ENCODE data around the gene LNP1.

The LNP1 gene

GRCh38 chr3:100399341-100400071 is 1.8 kb upstream of the LNP1 start:
- DNase-seq (ENCODE audit: low read depth in 2 of 2) = no peak

GRCh38 chr3:100400419-100400779 is 940 bp upstream of the LNP1 start:
- DNase-seq (ENCODE audit: low read depth in 2 of 2) = peak; percentile 12 to 17

- DNase-seq (ENCODE audit: low read depth in 2 of 2) = peak; percentile 23 to 45
Observed at GRCh38 chr3:100401674-100402041, 319 bp downstream of the LNP1 start.

- no peak for DNase-seq (ENCODE audit: low read depth in 2 of 2)
Observed at GRCh38 chr3:100402256-100402655, 917 bp downstream of the LNP1 start.

- DNase-seq (ENCODE audit: low read depth in 2 of 2) = no peak
Observed at GRCh38 chr3:100402891-100403290, 1.6 kb downstream of the LNP1 start.

- DNase-seq (ENCODE audit: low read depth in 2 of 2) = no peak
Observed at GRCh38 chr3:100403362-100404249, 2.3 kb downstream of the LNP1 start.

GRCh38 chr3:100404250-100404548 is 2.9 kb downstream of the LNP1 start:
- no peak for DNase-seq (ENCODE audit: low read depth in 2 of 2)

GRCh38 chr3:100407164-100407563 is 5.8 kb downstream of the LNP1 start:
- DNase-seq (ENCODE audit: low read depth in 2 of 2) = no peak

GRCh38 chr3:100407977-100408532 is 6.7 kb downstream of the LNP1 start:
- DNase-seq (ENCODE audit: low read depth in 2 of 2) = no peak

GRCh38 chr3:100411091-100411982 is 10.0 kb downstream of the LNP1 start:
- DNase-seq (ENCODE audit: low read depth in 2 of 2) = no peak

- no peak for DNase-seq (ENCODE audit: low read depth in 2 of 2)
Observed at GRCh38 chr3:100412912-100413590, 11.7 kb downstream of the LNP1 start.

GRCh38 chr3:100413613-100414012 is 12.3 kb downstream of the LNP1 start:
- DNase-seq (ENCODE audit: low read depth in 2 of 2) = no peak

- DNase-seq (ENCODE audit: low read depth in 2 of 2) = no peak
Observed at GRCh38 chr3:100416176-100416575, 14.8 kb downstream of the LNP1 start.

GRCh38 chr3:100416863-100417262 is 15.5 kb downstream of the LNP1 start:
- no peak for DNase-seq (ENCODE audit: low read depth in 2 of 2)

- DNase-seq (ENCODE audit: low read depth in 2 of 2) = no peak
Observed at GRCh38 chr3:100419406-100419805, 18.1 kb downstream of the LNP1 start.

GRCh38 chr3:100420885-100421284 is 19.5 kb downstream of the LNP1 start:
- no peak for DNase-seq (ENCODE audit: low read depth in 2 of 2)

- no peak for DNase-seq (ENCODE audit: low read depth in 2 of 2)
Observed at GRCh38 chr3:100423611-100424010, 22.3 kb downstream of the LNP1 start.

- DNase-seq (ENCODE audit: low read depth in 2 of 2) = no peak
Observed at GRCh38 chr3:100424261-100424660, 22.9 kb downstream of the LNP1 start.

- no peak for DNase-seq (ENCODE audit: low read depth in 2 of 2)
Observed at GRCh38 chr3:100425316-100425715, 24.0 kb downstream of the LNP1 start.

GRCh38 chr3:100426067-100426682 is 24.8 kb downstream of the LNP1 start:
- DNase-seq (ENCODE audit: low read depth in 2 of 2) = no peak

- no peak for DNase-seq (ENCODE audit: low read depth in 2 of 2)
Observed at GRCh38 chr3:100427699-100428098, 26.4 kb downstream of the LNP1 start.
